Prostate gland (tissue), 2 donors: ENCODE results near the gene IL16. TPM values are rescaled to one million over a fixed set of nuclear protein-coding genes. Genes with fewer than 3 reads are reported as not detected.

ENCODE experiments used
- DNase-seq: peaks from one replicate; pipeline ENCODE4 v3.0.0-alpha.2; 2019; ENCODE audit warnings: low spot score
- H3K27ac ChIP-seq, 2 donors: fragments of 200-600 bp; sonication (generic); 2 replicates each; pipeline ENCODE4 v1.5.1; 2017 to 2019
- H3K27me3 ChIP-seq: fragments of 200-600 bp; sonication (generic); replicated peaks from 2 replicates; pipeline ENCODE4 v1.5.1; 2019; ENCODE audit not compliant: insufficient read depth
- H3K36me3 ChIP-seq, 2 donors: fragments of 200-600 bp; sonication (generic); 1 replicate in 1 of 2; 2 replicates in 1 of 2; pipeline versions ENCODE4 v1.5.1 to v1.8.1; 2017 to 2019
- H3K4me1 ChIP-seq: fragments of 200-600 bp; sonication (generic); replicated peaks from 2 replicates; pipeline ENCODE4 v1.5.1; 2019
- H3K4me3 ChIP-seq, 2 donors: fragments of 200-600 bp; sonication (generic); 2 replicates each; pipeline ENCODE4 v1.5.1; 2017 to 2019
- H3K9me3 ChIP-seq: fragments of 200-600 bp; sonication (generic); 2 replicates; pipeline ENCODE4 v1.5.1; 2017
- CTCF ChIP-seq, 4 experiments: fragments of 200-600 bp in 2 of 4; fragments of 450-650 bp in 2 of 4; sonication (generic) in 2 of 4; IDR thresholded peaks; 1 replicate in 3 of 4; 2 replicates in 1 of 4; pipeline ENCODE4 v1.5.1; 2016 to 2019; ENCODE audit warnings: antibody characterized with exemption in 4 of 4, mild to moderate bottlenecking in 2 of 4, moderate library complexity in 2 of 4
- POLR2A ChIP-seq: fragments of 450-650 bp; IDR thresholded peaks from one replicate; pipeline ENCODE4 v1.6.1; 2016; ENCODE audit warnings: antibody characterized with exemption, mild to moderate bottlenecking
- POLR2AphosphoS5 ChIP-seq: sonication (generic); formaldehyde crosslinking; IDR thresholded peaks from one replicate; pipeline ENCODE4 v1.6.1; 2017; ENCODE audit warnings: antibody characterized with exemption
- WGBS: methylation state at CpG from one replicate; pipeline ENCODE4 v1.1.5; 2018; 5-methylcytosine and 5-hydroxymethylcytosine counted together
- intact Hi-C: fragments of 100-400 bp; cut with DNase I; formaldehyde crosslinking; loops from one replicate; pipeline ENCODE4 v1.14.2; 2022
- total RNA-seq, 2 donors: library from RNA; depleted of rRNA; stranded (reverse); fragments of >200 nt; gene quantifications; one replicate each; pipeline ENCODE4 v1.1.0, GENCODE V29; 2016

IL16 gene
- total RNA-seq, 2 donors from 2014 or later, result 2.7 to 9.9 TPM

GRCh38 chr15:81191701-81192100 lies 5.0 kb upstream of the IL16 start:
- Histone ChIP-seq H3K27me3 (no peaks in the 10 kb centered on the region), H3K27ac (peak overlapping the region in 1 of 2 donors; percentile 44), H3K36me3 (no peaks in the 10 kb centered on the region), H3K4me3 (no peak overlapping the region), H3K4me1 (no peaks in the 10 kb centered on the region), H3K9me3 (no peaks in the 10 kb centered on the region)
- intact Hi-C loops, result no loop called here
- DNase-seq, result no peak
- no peak for TF ChIP-seq CTCF (IDR thresholded peaks at IDR 0.05)
- no peak for TF ChIP-seq POLR2AphosphoS5
- no peak for TF ChIP-seq POLR2A
- WGBS, result 95% methylated on average over 3 of the region's 3 CpGs

DNA sequence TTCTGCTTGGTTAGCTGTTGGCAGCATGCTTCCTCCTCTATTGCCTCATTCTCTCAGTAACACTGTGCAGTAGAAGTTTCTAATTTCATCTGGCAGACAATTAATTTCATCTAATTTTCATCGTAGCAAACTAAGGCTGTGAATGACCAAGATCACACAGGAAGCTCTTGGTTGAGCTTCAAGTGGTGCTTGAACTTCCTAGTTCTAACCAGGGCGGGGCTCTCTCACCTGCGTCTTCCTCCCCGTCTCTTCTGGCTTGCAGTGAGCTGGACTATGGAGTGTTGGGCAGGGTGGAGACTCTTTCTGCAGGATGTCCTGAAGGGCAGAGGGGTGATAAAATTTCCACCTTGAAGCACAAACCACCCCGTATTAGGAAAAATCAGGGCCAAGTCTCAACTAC lies 2.0 kb upstream of the IL16 start:
- H3K27me3 ChIP-seq, result no peaks in the 10 kb centered on the region
- no peak overlapping the region for H3K4me3 ChIP-seq
- no peak overlapping the region for H3K27ac ChIP-seq
- H3K9me3 ChIP-seq, result no peaks in the 10 kb centered on the region
- no peaks in the 10 kb centered on the region for H3K36me3 ChIP-seq
- TF ChIP-seq CTCF (IDR thresholded peaks at IDR 0.05), result no peak
- no peaks in the 10 kb centered on the region for H3K4me1 ChIP-seq
- intact Hi-C loops, result no loop called here
- DNase-seq, result no peak
- 84% methylated on average over 5 of the region's 5 CpGs for WGBS

GRCh38 chr15:81195339-81195864 lies 1.3 kb upstream of the IL16 start:
- no peak overlapping the region for H3K27ac ChIP-seq
- 68% methylated on average over 8 of the region's 8 CpGs for WGBS

GRCh38 chr15:81197255-81197630 lies 564 bp downstream of the IL16 start:
- no peaks in the 10 kb centered on the region for H3K4me1 ChIP-seq
- intact Hi-C loops, result no loop called here
- no peaks in the 10 kb centered on the region for H3K36me3 ChIP-seq
- no peak overlapping the region for H3K4me3 ChIP-seq
- H3K9me3 ChIP-seq, result no peaks in the 10 kb centered on the region
- 89% methylated on average over 7 of the region's 7 CpGs for WGBS
- no peak overlapping the region for H3K27ac ChIP-seq
- H3K27me3 ChIP-seq, result no peaks in the 10 kb centered on the region
- DNase-seq, result no peak
- TF ChIP-seq POLR2A, result no peak

More at GRCh38 chr15:81195339-81195864, 1.3 kb upstream of the IL16 start:
- H3K9me3 ChIP-seq, result no peaks in the 10 kb centered on the region
- no peaks in the 10 kb centered on the region for H3K4me1 ChIP-seq
- H3K36me3 ChIP-seq, result no peaks in the 10 kb centered on the region
- TF ChIP-seq POLR2A, result no peak
- no peak for TF ChIP-seq POLR2AphosphoS5
- TF ChIP-seq CTCF (IDR thresholded peaks at IDR 0.05), result no peak
- no peaks in the 10 kb centered on the region for H3K27me3 ChIP-seq
- intact Hi-C loops, result no loop called here
- no peak for DNase-seq
- H3K4me3 ChIP-seq, result no peak overlapping the region

GRCh38 chr15:81197688-81198281 lies 1.1 kb downstream of the IL16 start:
- 71% methylated on average over 7 of the region's 7 CpGs for WGBS
- no peak for TF ChIP-seq CTCF (IDR thresholded peaks at IDR 0.05)
- no peak for TF ChIP-seq POLR2A
- no peak for TF ChIP-seq POLR2AphosphoS5
- Histone ChIP-seq H3K4me3 (no peak overlapping the region), H3K27me3 (no peaks in the 10 kb centered on the region), H3K36me3 (no peaks in the 10 kb centered on the region), H3K9me3 (no peaks in the 10 kb centered on the region), H3K27ac (no peak overlapping the region), H3K4me1 (no peaks in the 10 kb centered on the region)
- DNase-seq, result no peak
- intact Hi-C loops, result no loop called here
